HEK293T (cell line): ENCODE data around the gene AKAP14.
"Not testable (repeated sequence)": the region's sequence is repeated elsewhere in the genome, so short reads cannot be mapped to it uniquely, and the experiment has no call there.

Experiments
- CTCF ChIA-PET: fragments of 350-600 bp; formaldehyde crosslinking; extraction: SDS; loops from one replicate; lab custom pipeline; 2021; ENCODE audit warnings: antibody characterized with exemption, inconsistent platforms; lab: Yijun Ruan, JAX
- POLR2A ChIA-PET: fragments of 350-600 bp; formaldehyde crosslinking; extraction: SDS; loops from one replicate; lab custom pipeline; 2020; ENCODE audit warnings: antibody characterized with exemption, inconsistent platforms; lab: Yijun Ruan, JAX
- DNase-seq: peaks from one replicate; pipeline ENCODE4 v3.0.0; 2012; ENCODE audit warnings: mixed read lengths; ENCODE audit errors: extremely low spot score
- ARNT ChIP-seq: fragments of 450-650 bp; IDR thresholded peaks from 2 replicates; pipeline ENCODE4 v1.6.1; 2017; ENCODE audit warnings: mild to moderate bottlenecking
- BHLHE40 ChIP-seq: fragments of 450-650 bp; IDR thresholded peaks from 2 replicates; pipeline ENCODE4 v1.6.1; 2016; ENCODE audit warnings: mild to moderate bottlenecking, moderate library complexity, borderline replicate concordance
- CTBP1 ChIP-seq: fragments of 450-650 bp; IDR thresholded peaks from 2 replicates; pipeline ENCODE4 v1.6.1; 2016; ENCODE audit warnings: borderline replicate concordance
- ELF4 ChIP-seq: fragments of 450-650 bp; IDR thresholded peaks from 2 replicates; pipeline ENCODE4 v1.6.1; 2017; ENCODE audit warnings: antibody characterized with exemption
- FOXA1 ChIP-seq: fragments of 450-650 bp; IDR thresholded peaks from 2 replicates; pipeline ENCODE4 v1.6.1; 2016; ENCODE audit warnings: mild to moderate bottlenecking
- FOXK2 ChIP-seq: fragments of 450-650 bp; IDR thresholded peaks from 2 replicates; pipeline ENCODE4 v1.6.1; 2016; ENCODE audit warnings: mild to moderate bottlenecking
- HDGF ChIP-seq: fragments of 450-650 bp; IDR thresholded peaks from 2 replicates; pipeline ENCODE4 v1.6.1; 2017; ENCODE audit warnings: antibody characterized with exemption, borderline replicate concordance
- L3MBTL2 ChIP-seq: fragments of 450-650 bp; conservative IDR thresholded peaks from 2 replicates; pipeline ENCODE4 v1.6.1; 2016; ENCODE audit warnings: mild to moderate bottlenecking
- LEF1 ChIP-seq: fragments of 450-650 bp; IDR thresholded peaks from 2 replicates; pipeline ENCODE4 v1.6.1; 2017; ENCODE audit warnings: mild to moderate bottlenecking, borderline replicate concordance
- NFRKB ChIP-seq: fragments of 450-650 bp; IDR thresholded peaks from 2 replicates; pipeline ENCODE4 v1.6.1; 2016; ENCODE audit warnings: mild to moderate bottlenecking, moderate library complexity
- PKNOX1 ChIP-seq: fragments of 450-650 bp; IDR thresholded peaks from 2 replicates; pipeline ENCODE4 v1.6.1; 2016
- SP1 ChIP-seq: fragments of 450-650 bp; IDR thresholded peaks from 2 replicates; pipeline ENCODE4 v1.6.1; 2017
- SUZ12 ChIP-seq: fragments of 450-650 bp; IDR thresholded peaks from 2 replicates; pipeline ENCODE4 v1.6.1; 2016; ENCODE audit warnings: mild to moderate bottlenecking
- TARDBP ChIP-seq: fragments of 450-650 bp; IDR thresholded peaks from 2 replicates; pipeline ENCODE4 v1.6.1; 2016
- ZNF384 ChIP-seq: fragments of 450-650 bp; IDR thresholded peaks from 2 replicates; pipeline ENCODE4 v1.6.1; 2016

AKAP14 gene

DNA sequence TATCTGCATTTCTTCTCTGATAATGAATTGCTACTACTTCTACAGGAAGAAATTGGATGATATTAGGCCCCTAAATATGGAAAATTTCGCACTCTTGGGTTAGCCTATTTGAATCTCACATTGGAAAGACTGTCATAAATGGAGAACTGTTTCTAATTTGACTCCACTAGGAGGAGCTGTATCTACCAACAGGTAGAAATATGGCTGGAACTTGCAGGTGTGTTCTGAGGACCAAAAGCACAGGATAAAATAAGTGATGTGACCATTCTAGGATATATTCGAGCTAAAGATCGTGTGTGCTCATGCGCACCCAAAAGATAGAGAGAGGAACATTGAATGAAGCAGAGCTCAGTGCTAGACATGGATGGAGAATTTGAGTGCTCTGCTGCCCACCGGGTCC, 52.7 kb downstream of the AKAP14 start:
- DNase-seq: no peak
- ChIA-PET POLR2A (no interaction called here), CTCF (interaction anchor here (0.5 kb wide), 1 partner anchor 16 kb away, joined by 3 read pairs; no protein-coding TSS in a partner anchor)
- TF ChIP-seq ELF4: no peak
- no peak for TF ChIP-seq L3MBTL2
- no peak for TF ChIP-seq FOXK2
- no peak for TF ChIP-seq LEF1
- TF ChIP-seq FOXA1: no peak
- TF ChIP-seq ARNT: no peak

DNA sequence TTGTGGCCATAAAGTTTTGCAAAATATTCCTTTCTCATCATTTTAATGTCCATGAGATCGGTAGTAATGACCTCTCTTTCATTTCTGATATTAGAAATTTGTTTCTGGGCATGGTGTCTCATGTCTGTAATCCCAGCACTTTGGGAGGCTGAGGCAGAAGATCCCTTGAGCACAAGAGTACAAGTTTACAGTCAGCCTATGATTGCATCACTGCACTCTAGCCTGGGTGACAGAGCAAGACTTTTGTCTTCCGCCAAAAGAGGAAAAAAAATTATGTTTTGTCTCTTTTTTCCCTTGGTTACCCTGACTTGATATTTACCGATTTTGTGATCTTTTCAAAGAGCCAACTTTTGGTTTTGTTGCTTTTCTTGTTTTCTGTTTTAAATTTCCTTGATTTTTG, 58.7 kb downstream of the AKAP14 start:
- ChIA-PET POLR2A (no interaction called here), CTCF (no interaction called here)
- TF ChIP-seq CTBP1 (no peak), L3MBTL2 (no peak), NFRKB (no peak), ELF4 (no peak), SUZ12 (no peak), LEF1 (no peak), SP1 (no peak), TARDBP (no peak), ZNF384 (no peak), FOXK2 (no peak)
- DNase-seq: no peak

- POLR2A ChIA-PET, DNase-seq, CTCF ChIA-PET: not testable (repeated sequence)
Observed at GRCh38 chrX:119955807-119956570, 60.3 kb downstream of the AKAP14 start.

GRCh38 chrX:119960625-119961024, 64.9 kb downstream of the AKAP14 start:
- no peak for DNase-seq
- no peak for TF ChIP-seq BHLHE40
- no peak for TF ChIP-seq ZNF384
- no peak for TF ChIP-seq PKNOX1
- TF ChIP-seq LEF1: no peak
- TF ChIP-seq L3MBTL2: no peak
- no peak for TF ChIP-seq ELF4
- no peak for TF ChIP-seq CTBP1
- TF ChIP-seq SP1: no peak
- TF ChIP-seq TARDBP: no peak
- no peak for TF ChIP-seq ARNT
- TF ChIP-seq FOXA1: no peak
- no peak for TF ChIP-seq FOXK2
- TF ChIP-seq NFRKB: no peak
- no peak for TF ChIP-seq HDGF
- TF ChIP-seq SUZ12: no peak
- ChIA-PET POLR2A (no interaction called here), CTCF (no interaction called here)

- DNase-seq, CTCF ChIA-PET, POLR2A ChIA-PET: not testable (repeated sequence)
Observed at GRCh38 chrX:119966837-119967236, 71.1 kb downstream of the AKAP14 start.
